Esophagus squamous epithelium (tissue), 4 donors: Measurements from ENCODE around the gene SCN9A.

Experiments
- POLR2A ChIP-seq, 4 donors: fragments of 450-650 bp; IDR thresholded peaks; one replicate each; pipeline ENCODE4 v1.6.1; 2017; ENCODE audit warnings: antibody characterized with exemption in 4 of 4, mild to moderate bottlenecking in 4 of 4, moderate library complexity in 3 of 4
- TF ChIP-seq, protein P1 (sequence below), 6 experiments: fragments of 450-650 bp in 4 of 6; fragments of 200-600 bp in 2 of 6; sonication (generic) in 2 of 6; IDR thresholded peaks; one replicate each; pipeline ENCODE4 v1.5.1; 2016 to 2019; ENCODE audit warnings: antibody characterized with exemption in 6 of 6, mild to moderate bottlenecking in 4 of 6, moderate library complexity in 4 of 6

DNA sequence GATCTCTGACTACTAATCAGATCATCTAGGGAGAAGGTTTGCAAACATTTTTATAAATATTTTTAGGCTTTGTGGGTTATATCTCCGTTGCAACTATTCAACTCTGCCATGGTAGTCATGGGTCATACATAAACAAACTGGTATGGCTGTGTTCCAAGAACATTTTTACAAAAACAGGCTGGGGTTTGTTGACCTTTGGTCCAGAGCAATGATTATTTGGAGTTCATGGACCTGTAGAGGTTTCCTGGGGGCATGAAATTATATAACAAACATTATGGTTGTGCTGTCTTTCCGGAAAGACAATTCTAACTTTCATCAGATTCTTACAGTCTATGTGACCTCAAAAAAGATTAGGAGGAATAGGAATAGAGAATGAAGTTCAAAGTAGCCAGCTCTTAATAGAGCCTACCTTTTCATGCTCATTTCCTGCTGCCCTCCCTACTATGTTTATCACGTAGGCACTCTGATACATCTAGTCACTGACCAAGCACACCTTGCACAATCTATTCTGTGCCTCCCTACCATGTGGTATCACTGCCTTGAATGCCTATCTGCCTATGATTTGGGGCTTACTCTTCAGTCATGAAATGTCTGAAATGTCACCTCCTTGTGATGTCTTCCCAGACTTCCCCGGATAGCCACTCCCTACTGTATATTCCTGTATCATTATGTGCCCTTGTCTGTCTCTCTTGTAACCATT, 145.6 kb downstream of the SCN9A start:
- TF ChIP-seq, protein P1, sequence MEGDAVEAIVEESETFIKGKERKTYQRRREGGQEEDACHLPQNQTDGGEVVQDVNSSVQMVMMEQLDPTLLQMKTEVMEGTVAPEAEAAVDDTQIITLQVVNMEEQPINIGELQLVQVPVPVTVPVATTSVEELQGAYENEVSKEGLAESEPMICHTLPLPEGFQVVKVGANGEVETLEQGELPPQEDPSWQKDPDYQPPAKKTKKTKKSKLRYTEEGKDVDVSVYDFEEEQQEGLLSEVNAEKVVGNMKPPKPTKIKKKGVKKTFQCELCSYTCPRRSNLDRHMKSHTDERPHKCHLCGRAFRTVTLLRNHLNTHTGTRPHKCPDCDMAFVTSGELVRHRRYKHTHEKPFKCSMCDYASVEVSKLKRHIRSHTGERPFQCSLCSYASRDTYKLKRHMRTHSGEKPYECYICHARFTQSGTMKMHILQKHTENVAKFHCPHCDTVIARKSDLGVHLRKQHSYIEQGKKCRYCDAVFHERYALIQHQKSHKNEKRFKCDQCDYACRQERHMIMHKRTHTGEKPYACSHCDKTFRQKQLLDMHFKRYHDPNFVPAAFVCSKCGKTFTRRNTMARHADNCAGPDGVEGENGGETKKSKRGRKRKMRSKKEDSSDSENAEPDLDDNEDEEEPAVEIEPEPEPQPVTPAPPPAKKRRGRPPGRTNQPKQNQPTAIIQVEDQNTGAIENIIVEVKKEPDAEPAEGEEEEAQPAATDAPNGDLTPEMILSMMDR (IDR thresholded peaks at IDR 0.05): no peak
- no peak for TF ChIP-seq POLR2A (IDR thresholded peaks at IDR 0.05)
